K562 (cell line): Measurements from ENCODE around the gene RHOBTB3. TPM values are rescaled to one million over a fixed set of nuclear protein-coding genes. Genes with fewer than 3 reads are reported as not detected.
A peak's percentile ranks its signal among the peaks of the same experiment; 100 is the strongest.

Experiments
- BACH1 ChIP-seq: fragments of 200-800 bp; sonication (Bioruptor generic); IDR thresholded peaks from 2 replicates; pipeline ENCODE4 v1.6.1; 2016; ENCODE audit warnings: missing genetic modification characterization, missing compliant biosample characterization
- CREM ChIP-seq: IDR thresholded peaks from 2 replicates; pipeline ENCODE4 v1.6.1; 2014; ENCODE audit warnings: antibody characterized with exemption, low read depth
- DPF2 ChIP-seq: fragments of 450-650 bp; IDR thresholded peaks from 2 replicates; pipeline ENCODE4 v1.6.1; 2016
- GATAD2B ChIP-seq: fragments of 450-650 bp; IDR thresholded peaks from 2 replicates; pipeline ENCODE4 v1.6.1; 2017; ENCODE audit warnings: mild to moderate bottlenecking, borderline replicate concordance
- HDAC2 ChIP-seq: fragments of 450-650 bp; IDR thresholded peaks from 2 replicates; pipeline ENCODE4 v1.6.1; 2016; ENCODE audit warnings: mild to moderate bottlenecking
- HDAC8 ChIP-seq: fragments of 450-650 bp; IDR thresholded peaks from 2 replicates; pipeline ENCODE4 v1.6.1; 2016; ENCODE audit warnings: mild to moderate bottlenecking, missing genetic modification characterization, moderate library complexity, missing compliant biosample characterization
- MAFF ChIP-seq: IDR thresholded peaks from 2 replicates; pipeline ENCODE4 v1.6.1; 2012; ENCODE audit warnings: low read length, improper control_type of control experiment
- MTA1 ChIP-seq: fragments of 450-650 bp; IDR thresholded peaks from 2 replicates; pipeline ENCODE4 v1.6.1; 2017; ENCODE audit warnings: borderline replicate concordance
- MYC ChIP-seq, 2 experiments: fragments of 250-450 bp in 1 of 2; sonication (Bioruptor Pico) in 1 of 2; IDR thresholded peaks; 2 replicates each; pipeline versions ENCODE4 v1.5.1 to v1.6.1; 2012 to 2021; ENCODE audit warnings: low read depth in 2 of 2, borderline replicate concordance in 1 of 2, improper control_type of control experiment in 1 of 2, low read length in 1 of 2, mild to moderate bottlenecking in 1 of 2, moderate library complexity in 1 of 2
- NFRKB ChIP-seq: fragments of 450-650 bp; IDR thresholded peaks from 2 replicates; pipeline ENCODE4 v1.6.1; 2016; ENCODE audit warnings: low read depth
- POLR2H ChIP-seq: IDR thresholded peaks from 2 replicates; pipeline ENCODE4 v1.6.1; 2016; ENCODE audit warnings: missing genetic modification characterization, low read depth, mild to moderate bottlenecking, control low read depth, missing compliant biosample characterization, moderate library complexity
- RBFOX2 ChIP-seq: fragments of 200-400 bp; formaldehyde crosslinking; IDR thresholded peaks from 2 replicates; pipeline ENCODE4 v1.6.1; 2017; ENCODE audit warnings: low read depth, mild to moderate bottlenecking, low read length, moderate library complexity
- TBP ChIP-seq: optimal IDR thresholded peaks from 2 replicates; pipeline ENCODE3; 2011; ENCODE audit warnings: low read depth, low read length, improper control_type of control experiment
- TSC22D4 ChIP-seq: fragments of 450-650 bp; IDR thresholded peaks from 2 replicates; pipeline ENCODE4 v1.6.1; 2016; ENCODE audit warnings: missing genetic modification characterization, missing biosample characterization, control low read depth
- ZNF232 ChIP-seq: sonication (generic); formaldehyde crosslinking; IDR thresholded peaks from 2 replicates; pipeline ENCODE4 v1.8.0; 2022; ENCODE audit warnings: mild to moderate bottlenecking, missing genetic modification reagents
- ZNF282 ChIP-seq: sonication (generic); formaldehyde crosslinking; IDR thresholded peaks from 2 replicates; pipeline ENCODE4 v1.8.1; 2023; ENCODE audit warnings: missing genetic modification reagents
- ZNF445 ChIP-seq: fragments of 250-450 bp; sonication (Bioruptor Pico); IDR thresholded peaks from 2 replicates; pipeline ENCODE4 v1.4.0; 2020; ENCODE audit warnings: low read depth, mild to moderate bottlenecking, moderate library complexity
- polyA plus RNA-seq, 8 experiments: library from polyadenylated mRNA; depleted of rRNA in 4 of 8; stranded (reverse) in 5 of 8; unstranded in 3 of 8; fragments of >200 nt; fragmentation: Nextera tagmentation in 2 of 8; fragmentation: Illumina TruSeq in 1 of 8; extraction: Ambion mirVana in 2 of 8; extraction: Trizol in 1 of 8; gene quantifications; 2 replicates each; pipeline versions ENCODE4 v1.2.1 to v1.2.3, GENCODE V29; 2011 to 2014; ENCODE audit warnings: inconsistent platforms in 1 of 8, missing spikeins in 1 of 8
- total RNA-seq, 7 experiments: library from RNA; depleted of rRNA in 6 of 7; stranded (reverse); fragments of >200 nt in 6 of 7; fragmentation: Illumina TruSeq in 2 of 7; extraction: Trizol in 2 of 7; gene quantifications; 2 replicates each; pipeline versions ENCODE4 v1.2.1 to v1.2.3, GENCODE V29; 2011 to 2021; ENCODE audit warnings: low replicate concordance in 1 of 7
- TF ChIP-seq, protein P1 (sequence below): sonication (generic); formaldehyde crosslinking; IDR thresholded peaks from 2 replicates; pipeline ENCODE4 v1.8.0; 2023; ENCODE audit warnings: mild to moderate bottlenecking, missing genetic modification reagents
- TF ChIP-seq, protein P2 (sequence below): fragments of 250-450 bp; sonication (Bioruptor Pico); IDR thresholded peaks from 2 replicates; pipeline ENCODE4 v1.5.0; 2020; ENCODE audit warnings: mild to moderate bottlenecking
- TF ChIP-seq, protein P3 (sequence below): fragments of 450-650 bp; IDR thresholded peaks from 2 replicates; pipeline ENCODE4 v1.6.1; 2016; ENCODE audit warnings: antibody characterized with exemption
- TF ChIP-seq, protein P4 (sequence below): sonication (generic); formaldehyde crosslinking; IDR thresholded peaks from 2 replicates; pipeline ENCODE4 v1.8.0; 2023; ENCODE audit warnings: mild to moderate bottlenecking, missing genetic modification reagents

RHOBTB3 gene
- total and polyA plus RNA-seq, 9 of the 15 experiments (the other 6 are each of a cell fraction or from before 2014, with no cell fraction given): 39.7 to 143 (median 115) TPM

DNA sequence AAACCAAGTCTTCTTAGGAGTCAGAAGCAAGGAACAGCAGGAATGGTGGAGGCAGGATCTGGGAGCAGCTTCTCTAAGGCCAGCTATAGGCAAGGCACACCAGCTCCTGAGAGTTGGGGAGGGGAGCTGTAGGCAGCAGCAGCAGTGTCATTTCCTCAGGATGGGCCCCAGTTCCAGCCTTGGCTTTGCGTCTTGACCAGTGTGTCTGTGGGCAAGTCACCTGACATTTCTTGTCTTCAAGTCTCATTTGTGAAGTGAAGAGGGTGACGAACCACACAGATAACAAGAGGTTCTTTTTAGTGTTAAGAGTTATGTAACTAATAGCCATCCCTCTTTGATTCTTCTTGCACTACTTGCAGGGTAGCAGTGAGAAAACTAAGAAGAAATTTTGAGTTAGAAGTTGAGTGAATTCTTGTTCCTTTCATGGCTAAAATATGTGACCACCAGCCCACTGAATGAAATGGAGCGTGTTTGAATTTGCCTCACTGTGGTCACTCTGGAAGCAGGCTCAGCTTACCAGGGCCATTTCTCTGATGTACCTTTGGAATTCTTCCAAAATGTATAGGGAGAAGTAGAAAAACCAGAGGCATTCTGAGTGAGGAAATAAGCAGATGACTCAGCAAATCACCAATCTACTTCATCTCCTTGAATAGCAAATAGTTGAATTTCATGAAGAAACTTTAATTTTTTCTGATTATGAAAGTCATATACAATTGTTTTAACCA lies 42.4 kb downstream of the RHOBTB3 start (continued):
- TF ChIP-seq MAFF: peak; percentile 99
- TF ChIP-seq MYC (IDR thresholded peaks at IDR 0.05; ENCODE audit: low read depth, low read length): no peak
- no peak for TF ChIP-seq MYC (CRISPR knock-in tag; IDR thresholded peaks at IDR 0.05; ENCODE audit: borderline replicate concordance, low read depth)
- TF ChIP-seq HDAC8 (tag): no peak
- TF ChIP-seq, protein P1, sequence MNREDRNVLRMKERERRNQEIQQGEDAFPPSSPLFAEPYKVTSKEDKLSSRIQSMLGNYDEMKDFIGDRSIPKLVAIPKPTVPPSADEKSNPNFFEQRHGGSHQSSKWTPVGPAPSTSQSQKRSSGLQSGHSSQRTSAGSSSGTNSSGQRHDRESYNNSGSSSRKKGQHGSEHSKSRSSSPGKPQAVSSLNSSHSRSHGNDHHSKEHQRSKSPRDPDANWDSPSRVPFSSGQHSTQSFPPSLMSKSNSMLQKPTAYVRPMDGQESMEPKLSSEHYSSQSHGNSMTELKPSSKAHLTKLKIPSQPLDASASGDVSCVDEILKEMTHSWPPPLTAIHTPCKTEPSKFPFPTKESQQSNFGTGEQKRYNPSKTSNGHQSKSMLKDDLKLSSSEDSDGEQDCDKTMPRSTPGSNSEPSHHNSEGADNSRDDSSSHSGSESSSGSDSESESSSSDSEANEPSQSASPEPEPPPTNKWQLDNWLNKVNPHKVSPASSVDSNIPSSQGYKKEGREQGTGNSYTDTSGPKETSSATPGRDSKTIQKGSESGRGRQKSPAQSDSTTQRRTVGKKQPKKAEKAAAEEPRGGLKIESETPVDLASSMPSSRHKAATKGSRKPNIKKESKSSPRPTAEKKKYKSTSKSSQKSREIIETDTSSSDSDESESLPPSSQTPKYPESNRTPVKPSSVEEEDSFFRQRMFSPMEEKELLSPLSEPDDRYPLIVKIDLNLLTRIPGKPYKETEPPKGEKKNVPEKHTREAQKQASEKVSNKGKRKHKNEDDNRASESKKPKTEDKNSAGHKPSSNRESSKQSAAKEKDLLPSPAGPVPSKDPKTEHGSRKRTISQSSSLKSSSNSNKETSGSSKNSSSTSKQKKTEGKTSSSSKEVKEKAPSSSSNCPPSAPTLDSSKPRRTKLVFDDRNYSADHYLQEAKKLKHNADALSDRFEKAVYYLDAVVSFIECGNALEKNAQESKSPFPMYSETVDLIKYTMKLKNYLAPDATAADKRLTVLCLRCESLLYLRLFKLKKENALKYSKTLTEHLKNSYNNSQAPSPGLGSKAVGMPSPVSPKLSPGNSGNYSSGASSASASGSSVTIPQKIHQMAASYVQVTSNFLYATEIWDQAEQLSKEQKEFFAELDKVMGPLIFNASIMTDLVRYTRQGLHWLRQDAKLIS: no peak
- TF ChIP-seq TBP: no peak
- TF ChIP-seq RBFOX2: no peak
- no peak; the same call in 1 of the 2 replicates for TF ChIP-seq HDAC2
- no peak for TF ChIP-seq ZNF282
- TF ChIP-seq ZNF445 (CRISPR knock-in tag): no peak
- TF ChIP-seq, protein P2, sequence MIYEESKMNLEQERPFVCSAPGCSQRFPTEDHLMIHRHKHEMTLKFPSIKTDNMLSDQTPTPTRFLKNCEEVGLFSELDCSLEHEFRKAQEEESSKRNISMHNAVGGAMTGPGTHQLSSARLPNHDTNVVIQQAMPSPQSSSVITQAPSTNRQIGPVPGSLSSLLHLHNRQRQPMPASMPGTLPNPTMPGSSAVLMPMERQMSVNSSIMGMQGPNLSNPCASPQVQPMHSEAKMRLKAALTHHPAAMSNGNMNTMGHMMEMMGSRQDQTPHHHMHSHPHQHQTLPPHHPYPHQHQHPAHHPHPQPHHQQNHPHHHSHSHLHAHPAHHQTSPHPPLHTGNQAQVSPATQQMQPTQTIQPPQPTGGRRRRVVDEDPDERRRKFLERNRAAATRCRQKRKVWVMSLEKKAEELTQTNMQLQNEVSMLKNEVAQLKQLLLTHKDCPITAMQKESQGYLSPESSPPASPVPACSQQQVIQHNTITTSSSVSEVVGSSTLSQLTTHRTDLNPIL (CRISPR knock-in tag): no peak
- TF ChIP-seq BACH1 (tag): peak; percentile 92
- peak; percentile 38; the same call in 1 of the 2 replicates for TF ChIP-seq POLR2H (tag)
- TF ChIP-seq MTA1: no peak
- TF ChIP-seq, protein P3, sequence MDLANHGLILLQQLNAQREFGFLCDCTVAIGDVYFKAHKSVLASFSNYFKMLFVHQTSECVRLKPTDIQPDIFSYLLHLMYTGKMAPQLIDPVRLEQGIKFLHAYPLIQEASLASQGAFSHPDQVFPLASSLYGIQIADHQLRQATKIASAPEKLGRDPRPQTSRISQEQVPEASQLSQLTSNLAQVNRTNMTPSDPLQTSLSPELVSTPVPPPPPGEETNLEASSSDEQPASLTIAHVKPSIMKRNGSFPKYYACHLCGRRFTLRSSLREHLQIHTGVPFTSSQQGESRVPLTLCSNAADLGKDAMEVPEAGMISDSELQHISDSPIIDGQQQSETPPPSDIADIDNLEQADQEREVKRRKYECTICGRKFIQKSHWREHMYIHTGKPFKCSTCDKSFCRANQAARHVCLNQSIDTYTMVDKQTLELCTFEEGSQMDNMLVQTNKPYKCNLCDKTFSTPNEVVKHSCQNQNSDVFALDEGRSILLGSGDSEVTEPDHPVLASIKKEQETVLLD: 0 out of 2 replicates have a peak, but pooled peaks have one; percentile 27
- TF ChIP-seq NFRKB: no peak
- TF ChIP-seq, protein P4, sequence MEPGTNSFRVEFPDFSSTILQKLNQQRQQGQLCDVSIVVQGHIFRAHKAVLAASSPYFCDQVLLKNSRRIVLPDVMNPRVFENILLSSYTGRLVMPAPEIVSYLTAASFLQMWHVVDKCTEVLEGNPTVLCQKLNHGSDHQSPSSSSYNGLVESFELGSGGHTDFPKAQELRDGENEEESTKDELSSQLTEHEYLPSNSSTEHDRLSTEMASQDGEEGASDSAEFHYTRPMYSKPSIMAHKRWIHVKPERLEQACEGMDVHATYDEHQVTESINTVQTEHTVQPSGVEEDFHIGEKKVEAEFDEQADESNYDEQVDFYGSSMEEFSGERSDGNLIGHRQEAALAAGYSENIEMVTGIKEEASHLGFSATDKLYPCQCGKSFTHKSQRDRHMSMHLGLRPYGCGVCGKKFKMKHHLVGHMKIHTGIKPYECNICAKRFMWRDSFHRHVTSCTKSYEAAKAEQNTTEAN (CRISPR knock-in tag): no peak
- TF ChIP-seq GATAD2B: no peak
- TF ChIP-seq ZNF232 (CRISPR knock-in tag): no peak
- no peak for TF ChIP-seq TSC22D4
- no peak for TF ChIP-seq CREM
- peak; percentile 71 for TF ChIP-seq DPF2
